ENCODE results near the gene PSMB2.
"Not testable (repeated sequence)": the region's sequence is repeated elsewhere in the genome, so short reads cannot be mapped to it uniquely, and the experiment has no call there.

The PSMB2 gene

GRCh38 chr1:35588197-35588910 is 53.0 kb downstream of the PSMB2 start:
- Histone ChIP-seq H3K9me3 (no peaks in the 10 kb centered on the region), H3K4me3 (ENCODE audit: low read depth in 1 of 2, low read length in 1 of 2) (no peak overlapping the region), H3K27ac (no peak overlapping the region), H3K36me3 (peaks cover 36% of the 10 kb centered on the region), H3K27me3 (no peaks in the 10 kb centered on the region), H3K4me1 (ENCODE audit: control insufficient read depth in 1 of 2, insufficient read depth in 1 of 2, low read depth in 1 of 2, low read length in 1 of 2) (no peaks in the 10 kb centered on the region)
- no peak for TF ChIP-seq CTCF (IDR thresholded peaks at IDR 0.05)

GRCh38 chr1:35587736-35588135 is 53.6 kb downstream of the PSMB2 start:
- Histone ChIP-seq H3K27me3 (no peaks in the 10 kb centered on the region), H3K36me3 (peaks cover 30% of the 10 kb centered on the region), H3K4me1 (ENCODE audit: control insufficient read depth in 1 of 2, insufficient read depth in 1 of 2, low read depth in 1 of 2, low read length in 1 of 2) (no peaks in the 10 kb centered on the region), H3K4me3 (ENCODE audit: low read depth in 1 of 2, low read length in 1 of 2) (no peak overlapping the region), H3K27ac (no peak overlapping the region), H3K9me3 (no peaks in the 10 kb centered on the region)
- TF ChIP-seq CTCF (IDR thresholded peaks at IDR 0.05) = no peak

- Histone ChIP-seq H3K9me3 (no peaks in the 10 kb centered on the region), H3K27me3 (no peaks in the 10 kb centered on the region), H3K4me1 (ENCODE audit: control insufficient read depth in 1 of 2, insufficient read depth in 1 of 2, low read depth in 1 of 2, low read length in 1 of 2) (no peaks in the 10 kb centered on the region), H3K27ac (no peak overlapping the region), H3K4me3 (ENCODE audit: low read depth in 1 of 2, low read length in 1 of 2) (no peak overlapping the region), H3K36me3 (peaks cover 23% of the 10 kb centered on the region)
- TF ChIP-seq CTCF (IDR thresholded peaks at IDR 0.05) = no peak
These were observed 54.5 kb downstream of the PSMB2 start for GRCh38 chr1:35586808-35587207.

- H3K27ac ChIP-seq; H3K27me3 ChIP-seq; H3K9me3 ChIP-seq; H3K4me1 ChIP-seq (ENCODE audit: control insufficient read depth in 1 of 2, insufficient read depth in 1 of 2, low read depth in 1 of 2, low read length in 1 of 2); H3K4me3 ChIP-seq (ENCODE audit: low read depth in 1 of 2, low read length in 1 of 2): not testable (repeated sequence)
- H3K36me3 ChIP-seq = peaks cover 13% of the 10 kb centered on the region
These were observed 55.5 kb downstream of the PSMB2 start for GRCh38 chr1:35585805-35586204.

GRCh38 chr1:35585281-35585680 is 56.0 kb downstream of the PSMB2 start:
- Histone ChIP-seq H3K27ac (no peak overlapping the region), H3K4me1 (ENCODE audit: control insufficient read depth in 1 of 2, insufficient read depth in 1 of 2, low read depth in 1 of 2, low read length in 1 of 2) (no peaks in the 10 kb centered on the region), H3K4me3 (ENCODE audit: low read depth in 1 of 2, low read length in 1 of 2) (no peak overlapping the region), H3K27me3 (no peaks in the 10 kb centered on the region), H3K36me3 (peaks cover 8% of the 10 kb centered on the region), H3K9me3 (no peaks in the 10 kb centered on the region)
- no peak for TF ChIP-seq CTCF (IDR thresholded peaks at IDR 0.05)

GRCh38 chr1:35581621-35582020 is 59.7 kb downstream of the PSMB2 start:
- peaks cover 12 to 13% of the 10 kb centered on the region in 2 experiments for H3K4me1 ChIP-seq (ENCODE audit: control insufficient read depth in 1 of 2, insufficient read depth in 1 of 2, low read depth in 1 of 2, low read length in 1 of 2)
- not testable (repeated sequence) for H3K36me3 ChIP-seq; H3K4me3 ChIP-seq (ENCODE audit: low read depth in 1 of 2, low read length in 1 of 2); H3K9me3 ChIP-seq; H3K27ac ChIP-seq; H3K27me3 ChIP-seq
